NB4 (cell line): Measurements from ENCODE around the gene ZFP36.

Experiments
- MYC ChIP-seq: IDR thresholded peaks from 2 replicates; pipeline ENCODE4 v1.6.1; 2011; ENCODE audit warnings: low read depth, low read length
- POLR2A ChIP-seq: IDR thresholded peaks from 2 replicates; pipeline ENCODE4 v1.6.1; 2011; ENCODE audit warnings: mild to moderate bottlenecking; ENCODE audit not compliant: insufficient read length; ENCODE audit errors: extremely low read depth
- TF ChIP-seq, protein P1 (sequence below): IDR thresholded peaks from one replicate; pipeline ENCODE4 v1.5.1; 2012; ENCODE audit warnings: low read depth, low read length

DNA sequence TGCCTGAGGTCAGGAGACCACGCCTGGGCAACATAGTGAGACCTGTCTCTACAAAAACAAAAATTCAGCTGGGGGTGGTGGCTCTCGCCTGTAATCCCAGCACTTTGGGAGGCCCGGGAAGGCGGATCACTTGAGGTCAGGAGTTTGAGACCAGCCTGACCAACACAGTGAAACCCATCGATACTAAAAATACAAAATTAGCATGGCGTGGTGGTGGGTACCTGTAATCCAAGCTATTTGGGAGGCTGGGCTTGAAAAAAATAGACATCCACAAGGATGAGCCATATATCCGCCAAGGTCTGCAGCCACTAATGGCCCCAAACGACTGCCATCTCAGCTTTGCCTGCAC is 26.0 kb downstream of the ZFP36 start:
- TF ChIP-seq, protein P1, sequence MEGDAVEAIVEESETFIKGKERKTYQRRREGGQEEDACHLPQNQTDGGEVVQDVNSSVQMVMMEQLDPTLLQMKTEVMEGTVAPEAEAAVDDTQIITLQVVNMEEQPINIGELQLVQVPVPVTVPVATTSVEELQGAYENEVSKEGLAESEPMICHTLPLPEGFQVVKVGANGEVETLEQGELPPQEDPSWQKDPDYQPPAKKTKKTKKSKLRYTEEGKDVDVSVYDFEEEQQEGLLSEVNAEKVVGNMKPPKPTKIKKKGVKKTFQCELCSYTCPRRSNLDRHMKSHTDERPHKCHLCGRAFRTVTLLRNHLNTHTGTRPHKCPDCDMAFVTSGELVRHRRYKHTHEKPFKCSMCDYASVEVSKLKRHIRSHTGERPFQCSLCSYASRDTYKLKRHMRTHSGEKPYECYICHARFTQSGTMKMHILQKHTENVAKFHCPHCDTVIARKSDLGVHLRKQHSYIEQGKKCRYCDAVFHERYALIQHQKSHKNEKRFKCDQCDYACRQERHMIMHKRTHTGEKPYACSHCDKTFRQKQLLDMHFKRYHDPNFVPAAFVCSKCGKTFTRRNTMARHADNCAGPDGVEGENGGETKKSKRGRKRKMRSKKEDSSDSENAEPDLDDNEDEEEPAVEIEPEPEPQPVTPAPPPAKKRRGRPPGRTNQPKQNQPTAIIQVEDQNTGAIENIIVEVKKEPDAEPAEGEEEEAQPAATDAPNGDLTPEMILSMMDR = no peak
- no peak for TF ChIP-seq POLR2A
- TF ChIP-seq MYC = no peak
